ENCODE data around the gene KCTD13. TPM values are rescaled to one million over a fixed set of nuclear protein-coding genes. Genes with fewer than 3 reads are reported as not detected.

KCTD13 gene
- total RNA-seq, 1 experiment from 2014 or later = 18.5 TPM

DNA sequence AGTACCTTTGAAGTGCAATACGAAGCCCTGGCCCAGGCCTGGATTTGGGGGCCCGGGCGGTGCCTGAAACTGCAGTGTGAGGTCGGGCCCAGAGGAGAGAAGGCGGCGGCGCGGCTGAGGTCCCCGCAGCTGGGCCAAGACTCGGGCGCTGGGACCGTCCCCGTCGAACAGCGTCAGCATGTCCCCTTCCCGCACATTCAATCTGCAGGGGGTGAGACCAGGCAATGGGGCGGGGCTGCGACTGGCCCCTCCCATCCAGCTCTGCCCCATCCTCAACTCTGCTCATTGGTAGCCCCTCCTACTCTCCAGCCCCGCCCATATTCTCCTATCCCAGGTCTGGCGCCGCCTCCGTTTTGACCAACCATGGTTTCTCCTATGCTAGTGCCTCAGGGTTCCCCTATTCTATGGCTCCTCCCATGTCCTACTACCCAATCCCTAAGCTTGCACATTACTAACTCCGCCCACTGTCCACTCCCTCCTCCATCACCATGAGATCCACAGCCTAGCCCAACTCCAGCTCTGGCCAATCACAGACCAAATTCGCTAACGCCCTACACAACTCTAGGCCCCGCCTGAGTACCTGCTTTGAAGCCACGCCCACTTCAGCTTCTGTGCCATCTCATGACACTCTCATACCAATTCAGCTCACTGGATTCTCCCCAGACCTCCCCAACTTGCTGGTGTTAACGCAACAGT lies 48.6 kb downstream of the KCTD13 start:
- H3K9me3 Mint-ChIP-seq = no peaks in the 10 kb centered on the region
- DNase-seq (ENCODE audit: low spot score) = peak; percentile 100
- H3K4me1 Mint-ChIP-seq = peaks cover 10% of the 10 kb centered on the region
- ChIA-PET POLR2A (interaction anchor here (0.5 to 1.5 kb wide), 13 partner anchors 9 to 650 kb away, joined by 3 to 7 read pairs (median 5); partner anchors contain the start of genes ASPHD1, CDIPT, KCTD13 and PAGR1), CTCF (interaction anchor here (0.6 to 2.3 kb wide), 19 partner anchors 14 to 215 kb away, joined by 3 to 17 read pairs (median 5); partner anchors contain the start of genes ASPHD1, CDIPT, HIRIP3 and MVP)
- peaks cover 3% of the 10 kb centered on the region; the same call in 1 of the 2 replicates for H3K27me3 Mint-ChIP-seq (ENCODE audit: low read depth)
- peaks cover 7% of the 10 kb centered on the region; the same call in 1 of the 2 replicates for H3K36me3 Mint-ChIP-seq
- H3K27ac Mint-ChIP-seq = peak overlapping the region; percentile 98
- H3K4me3 Mint-ChIP-seq = peak overlapping the region; percentile 87
- peak; percentile 97 for ATAC-seq
- no peak for TF ChIP-seq CBFB (CRISPR knock-in tag; IDR thresholded peaks at IDR 0.05; ENCODE audit: low read depth)
- no peak for TF ChIP-seq TCF7 (CRISPR knock-in tag; IDR thresholded peaks at IDR 0.05; ENCODE audit: low read depth)
- 0 out of 2 replicates have a peak, but pooled peaks have one; percentile 23 for TF ChIP-seq TEAD1 (CRISPR knock-in tag; IDR thresholded peaks at IDR 0.05)
- TF ChIP-seq, protein P1, sequence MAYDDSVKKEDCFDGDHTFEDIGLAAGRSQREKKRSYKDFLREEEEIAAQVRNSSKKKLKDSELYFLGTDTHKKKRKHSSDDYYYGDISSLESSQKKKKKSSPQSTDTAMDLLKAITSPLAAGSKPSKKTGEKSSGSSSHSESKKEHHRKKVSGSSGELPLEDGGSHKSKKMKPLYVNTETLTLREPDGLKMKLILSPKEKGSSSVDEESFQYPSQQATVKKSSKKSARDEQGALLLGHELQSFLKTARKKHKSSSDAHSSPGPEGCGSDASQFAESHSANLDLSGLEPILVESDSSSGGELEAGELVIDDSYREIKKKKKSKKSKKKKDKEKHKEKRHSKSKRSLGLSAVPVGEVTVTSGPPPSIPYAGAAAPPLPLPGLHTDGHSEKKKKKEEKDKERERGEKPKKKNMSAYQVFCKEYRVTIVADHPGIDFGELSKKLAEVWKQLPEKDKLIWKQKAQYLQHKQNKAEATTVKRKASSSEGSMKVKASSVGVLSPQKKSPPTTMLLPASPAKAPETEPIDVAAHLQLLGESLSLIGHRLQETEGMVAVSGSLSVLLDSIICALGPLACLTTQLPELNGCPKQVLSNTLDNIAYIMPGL (CRISPR knock-in tag; IDR thresholded peaks at IDR 0.05) = no peak
- TF ChIP-seq NFATC4 (CRISPR knock-in tag; IDR thresholded peaks at IDR 0.05) = no peak
- TF ChIP-seq, protein P2, sequence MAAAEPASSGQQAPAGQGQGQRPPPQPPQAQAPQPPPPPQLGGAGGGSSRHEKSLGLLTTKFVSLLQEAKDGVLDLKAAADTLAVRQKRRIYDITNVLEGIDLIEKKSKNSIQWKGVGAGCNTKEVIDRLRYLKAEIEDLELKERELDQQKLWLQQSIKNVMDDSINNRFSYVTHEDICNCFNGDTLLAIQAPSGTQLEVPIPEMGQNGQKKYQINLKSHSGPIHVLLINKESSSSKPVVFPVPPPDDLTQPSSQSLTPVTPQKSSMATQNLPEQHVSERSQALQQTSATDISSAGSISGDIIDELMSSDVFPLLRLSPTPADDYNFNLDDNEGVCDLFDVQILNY (CRISPR knock-in tag; IDR thresholded peaks at IDR 0.05) = no peak
- no peak for TF ChIP-seq KAT7 (CRISPR knock-in tag; IDR thresholded peaks at IDR 0.05; ENCODE audit: borderline replicate concordance)
- TF ChIP-seq FOXJ3 (CRISPR knock-in tag; IDR thresholded peaks at IDR 0.05; ENCODE audit: borderline replicate concordance) = no peak
- TF ChIP-seq, protein P3, sequence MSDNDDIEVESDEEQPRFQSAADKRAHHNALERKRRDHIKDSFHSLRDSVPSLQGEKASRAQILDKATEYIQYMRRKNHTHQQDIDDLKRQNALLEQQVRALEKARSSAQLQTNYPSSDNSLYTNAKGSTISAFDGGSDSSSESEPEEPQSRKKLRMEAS (CRISPR knock-in tag; IDR thresholded peaks at IDR 0.05) = 0 out of 2 replicates have a peak, but pooled peaks have one; percentile 72
- TF ChIP-seq, protein P4, sequence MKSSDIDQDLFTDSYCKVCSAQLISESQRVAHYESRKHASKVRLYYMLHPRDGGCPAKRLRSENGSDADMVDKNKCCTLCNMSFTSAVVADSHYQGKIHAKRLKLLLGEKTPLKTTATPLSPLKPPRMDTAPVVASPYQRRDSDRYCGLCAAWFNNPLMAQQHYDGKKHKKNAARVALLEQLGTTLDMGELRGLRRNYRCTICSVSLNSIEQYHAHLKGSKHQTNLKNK (CRISPR knock-in tag; IDR thresholded peaks at IDR 0.05) = no peak
- TF ChIP-seq NFE2L1 (CRISPR knock-in tag; IDR thresholded peaks at IDR 0.05) = no peak
- no peak for TF ChIP-seq JAZF1 (CRISPR knock-in tag; IDR thresholded peaks at IDR 0.05)
- TF ChIP-seq ZBTB21 (CRISPR knock-in tag; IDR thresholded peaks at IDR 0.05; ENCODE audit: borderline replicate concordance) = no peak
- TF ChIP-seq, protein P5, sequence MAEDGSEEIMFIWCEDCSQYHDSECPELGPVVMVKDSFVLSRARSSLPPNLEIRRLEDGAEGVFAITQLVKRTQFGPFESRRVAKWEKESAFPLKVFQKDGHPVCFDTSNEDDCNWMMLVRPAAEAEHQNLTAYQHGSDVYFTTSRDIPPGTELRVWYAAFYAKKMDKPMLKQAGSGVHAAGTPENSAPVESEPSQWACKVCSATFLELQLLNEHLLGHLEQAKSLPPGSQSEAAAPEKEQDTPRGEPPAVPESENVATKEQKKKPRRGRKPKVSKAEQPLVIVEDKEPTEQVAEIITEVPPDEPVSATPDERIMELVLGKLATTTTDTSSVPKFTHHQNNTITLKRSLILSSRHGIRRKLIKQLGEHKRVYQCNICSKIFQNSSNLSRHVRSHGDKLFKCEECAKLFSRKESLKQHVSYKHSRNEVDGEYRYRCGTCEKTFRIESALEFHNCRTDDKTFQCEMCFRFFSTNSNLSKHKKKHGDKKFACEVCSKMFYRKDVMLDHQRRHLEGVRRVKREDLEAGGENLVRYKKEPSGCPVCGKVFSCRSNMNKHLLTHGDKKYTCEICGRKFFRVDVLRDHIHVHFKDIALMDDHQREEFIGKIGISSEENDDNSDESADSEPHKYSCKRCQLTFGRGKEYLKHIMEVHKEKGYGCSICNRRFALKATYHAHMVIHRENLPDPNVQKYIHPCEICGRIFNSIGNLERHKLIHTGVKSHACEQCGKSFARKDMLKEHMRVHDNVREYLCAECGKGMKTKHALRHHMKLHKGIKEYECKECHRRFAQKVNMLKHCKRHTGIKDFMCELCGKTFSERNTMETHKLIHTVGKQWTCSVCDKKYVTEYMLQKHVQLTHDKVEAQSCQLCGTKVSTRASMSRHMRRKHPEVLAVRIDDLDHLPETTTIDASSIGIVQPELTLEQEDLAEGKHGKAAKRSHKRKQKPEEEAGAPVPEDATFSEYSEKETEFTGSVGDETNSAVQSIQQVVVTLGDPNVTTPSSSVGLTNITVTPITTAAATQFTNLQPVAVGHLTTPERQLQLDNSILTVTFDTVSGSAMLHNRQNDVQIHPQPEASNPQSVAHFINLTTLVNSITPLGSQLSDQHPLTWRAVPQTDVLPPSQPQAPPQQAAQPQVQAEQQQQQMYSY (CRISPR knock-in tag; IDR thresholded peaks at IDR 0.05) = no peak
- TF ChIP-seq ZNF121 (CRISPR knock-in tag; IDR thresholded peaks at IDR 0.05) = no peak
- peak; percentile 37; the same call in 1 of the 2 replicates for TF ChIP-seq NFYB (CRISPR knock-in tag; conservative IDR thresholded peaks at IDR 0.05; ENCODE audit: low read depth)
- TF ChIP-seq, protein P6, sequence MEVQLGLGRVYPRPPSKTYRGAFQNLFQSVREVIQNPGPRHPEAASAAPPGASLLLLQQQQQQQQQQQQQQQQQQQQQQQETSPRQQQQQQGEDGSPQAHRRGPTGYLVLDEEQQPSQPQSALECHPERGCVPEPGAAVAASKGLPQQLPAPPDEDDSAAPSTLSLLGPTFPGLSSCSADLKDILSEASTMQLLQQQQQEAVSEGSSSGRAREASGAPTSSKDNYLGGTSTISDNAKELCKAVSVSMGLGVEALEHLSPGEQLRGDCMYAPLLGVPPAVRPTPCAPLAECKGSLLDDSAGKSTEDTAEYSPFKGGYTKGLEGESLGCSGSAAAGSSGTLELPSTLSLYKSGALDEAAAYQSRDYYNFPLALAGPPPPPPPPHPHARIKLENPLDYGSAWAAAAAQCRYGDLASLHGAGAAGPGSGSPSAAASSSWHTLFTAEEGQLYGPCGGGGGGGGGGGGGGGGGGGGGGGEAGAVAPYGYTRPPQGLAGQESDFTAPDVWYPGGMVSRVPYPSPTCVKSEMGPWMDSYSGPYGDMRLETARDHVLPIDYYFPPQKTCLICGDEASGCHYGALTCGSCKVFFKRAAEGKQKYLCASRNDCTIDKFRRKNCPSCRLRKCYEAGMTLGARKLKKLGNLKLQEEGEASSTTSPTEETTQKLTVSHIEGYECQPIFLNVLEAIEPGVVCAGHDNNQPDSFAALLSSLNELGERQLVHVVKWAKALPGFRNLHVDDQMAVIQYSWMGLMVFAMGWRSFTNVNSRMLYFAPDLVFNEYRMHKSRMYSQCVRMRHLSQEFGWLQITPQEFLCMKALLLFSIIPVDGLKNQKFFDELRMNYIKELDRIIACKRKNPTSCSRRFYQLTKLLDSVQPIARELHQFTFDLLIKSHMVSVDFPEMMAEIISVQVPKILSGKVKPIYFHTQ (CRISPR knock-in tag; IDR thresholded peaks at IDR 0.05) = no peak
- TF ChIP-seq, protein P7, sequence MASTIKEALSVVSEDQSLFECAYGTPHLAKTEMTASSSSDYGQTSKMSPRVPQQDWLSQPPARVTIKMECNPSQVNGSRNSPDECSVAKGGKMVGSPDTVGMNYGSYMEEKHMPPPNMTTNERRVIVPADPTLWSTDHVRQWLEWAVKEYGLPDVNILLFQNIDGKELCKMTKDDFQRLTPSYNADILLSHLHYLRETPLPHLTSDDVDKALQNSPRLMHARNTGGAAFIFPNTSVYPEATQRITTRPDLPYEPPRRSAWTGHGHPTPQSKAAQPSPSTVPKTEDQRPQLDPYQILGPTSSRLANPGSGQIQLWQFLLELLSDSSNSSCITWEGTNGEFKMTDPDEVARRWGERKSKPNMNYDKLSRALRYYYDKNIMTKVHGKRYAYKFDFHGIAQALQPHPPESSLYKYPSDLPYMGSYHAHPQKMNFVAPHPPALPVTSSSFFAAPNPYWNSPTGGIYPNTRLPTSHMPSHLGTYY (CRISPR knock-in tag; IDR thresholded peaks at IDR 0.05) = no peak
- no peak for TF ChIP-seq NR1H2 (CRISPR knock-in tag; IDR thresholded peaks at IDR 0.05)
- TF ChIP-seq SMAD4 (CRISPR knock-in tag; IDR thresholded peaks at IDR 0.05) = no peak
- TF ChIP-seq SP1 (CRISPR knock-in tag; conservative IDR thresholded peaks at IDR 0.05) = peak; percentile 49
- 0 out of 2 replicates have a peak, but pooled peaks have one; percentile 53 for TF ChIP-seq ETV6 (CRISPR knock-in tag; IDR thresholded peaks at IDR 0.05)
- TF ChIP-seq, protein P8, sequence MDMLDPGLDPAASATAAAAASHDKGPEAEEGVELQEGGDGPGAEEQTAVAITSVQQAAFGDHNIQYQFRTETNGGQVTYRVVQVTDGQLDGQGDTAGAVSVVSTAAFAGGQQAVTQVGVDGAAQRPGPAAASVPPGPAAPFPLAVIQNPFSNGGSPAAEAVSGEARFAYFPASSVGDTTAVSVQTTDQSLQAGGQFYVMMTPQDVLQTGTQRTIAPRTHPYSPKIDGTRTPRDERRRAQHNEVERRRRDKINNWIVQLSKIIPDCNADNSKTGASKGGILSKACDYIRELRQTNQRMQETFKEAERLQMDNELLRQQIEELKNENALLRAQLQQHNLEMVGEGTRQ (CRISPR knock-in tag; IDR thresholded peaks at IDR 0.05) = no peak
- TF ChIP-seq ZNF396 (CRISPR knock-in tag; IDR thresholded peaks at IDR 0.05; ENCODE audit: borderline replicate concordance) = no peak

Measured in WTC11 (cell line).